GM19023 (cell line): ENCODE results near the gene PAX7.
"Not testable (repeated sequence)": the region's sequence is repeated elsewhere in the genome, so short reads cannot be mapped to it uniquely, and the experiment has no call there.

Experiments used
- ATAC-seq: cut with Tn5 transposase; IDR thresholded peaks from one replicate; pipeline ENCODE4 v1.9.1; 2021; ENCODE audit warnings: mild to moderate bottlenecking, moderate library complexity; ENCODE audit not compliant: unreplicated experiment

Gene PAX7

DNA sequence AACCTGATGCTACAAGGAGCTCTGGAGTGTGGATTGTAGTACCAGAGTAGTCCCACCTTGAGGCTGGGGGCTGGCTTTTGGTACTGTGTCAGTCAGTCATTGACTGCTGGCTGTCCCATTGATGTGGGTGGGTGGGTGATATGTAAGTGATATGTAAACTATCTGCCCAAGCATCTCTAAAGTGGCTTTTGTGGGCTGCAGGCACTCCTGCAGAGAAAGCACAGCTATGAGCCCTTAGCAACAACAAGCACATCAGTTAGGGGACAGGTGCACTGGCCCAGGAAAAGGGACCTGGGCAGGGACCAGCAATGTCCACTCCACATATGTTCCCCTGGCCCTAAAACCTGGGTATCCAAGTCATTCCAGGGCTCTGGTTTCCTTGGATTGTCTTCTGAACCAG is 118.9 kb downstream of the PAX7 start:
- ATAC-seq = no peak

DNA sequence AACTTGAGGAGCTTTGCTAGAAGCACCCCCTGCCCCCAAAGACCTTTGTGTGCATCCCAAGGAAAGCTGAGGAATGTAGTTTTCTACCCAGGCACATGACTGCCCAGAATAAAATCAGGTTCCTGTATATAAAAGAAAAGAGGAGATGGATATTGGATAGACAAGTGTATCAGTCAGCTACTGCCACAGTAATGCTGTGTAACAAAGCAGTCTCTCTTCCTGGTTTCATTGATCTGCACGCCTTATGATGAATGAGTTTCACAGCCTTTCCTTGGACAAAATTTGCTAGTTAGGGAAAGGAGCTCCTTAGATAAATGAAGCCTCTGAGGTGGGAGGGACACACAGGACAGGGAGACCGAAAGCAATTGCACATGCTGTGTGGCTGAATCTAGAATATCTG is 120.0 kb downstream of the PAX7 start:
- no peak for ATAC-seq

DNA sequence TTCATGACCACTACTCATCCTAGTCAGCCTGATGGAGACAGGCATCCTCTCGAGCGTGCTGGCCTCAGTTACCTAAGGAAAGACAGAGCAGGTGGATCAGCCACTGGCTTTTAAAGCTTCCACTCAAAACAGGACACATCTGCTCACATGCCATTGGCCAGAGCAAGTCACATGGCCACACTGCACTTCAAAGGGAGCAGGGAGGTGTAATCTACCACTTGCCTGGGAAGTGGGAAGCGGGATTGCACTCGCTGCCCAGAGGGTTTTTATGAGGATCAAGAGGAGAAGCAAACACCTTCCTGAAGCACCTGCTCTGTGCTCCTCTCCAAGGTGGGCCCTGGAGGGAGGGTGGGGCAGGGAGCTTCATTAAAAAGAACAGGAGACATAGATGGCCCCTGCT is 120.8 kb downstream of the PAX7 start:
- no peak for ATAC-seq

DNA sequence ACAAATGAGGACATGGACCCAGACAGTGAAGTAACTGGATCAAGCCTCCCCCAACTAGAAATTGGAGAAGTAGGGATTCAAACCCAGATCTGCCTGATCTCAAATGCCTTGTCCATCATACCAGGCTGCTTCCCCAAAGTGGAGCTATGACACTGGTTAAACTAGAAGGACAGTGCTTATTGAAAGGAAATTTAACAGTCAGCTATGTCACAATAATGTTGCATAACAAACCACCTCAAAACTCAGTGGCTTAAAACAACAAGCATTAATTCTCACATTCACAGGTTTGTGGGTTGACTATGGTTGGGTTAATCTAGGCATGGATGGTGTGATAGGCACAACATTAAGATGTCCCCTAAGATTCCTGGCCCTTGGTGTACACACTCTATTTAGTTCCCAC is 121.8 kb downstream of the PAX7 start:
- ATAC-seq = no peak

DNA sequence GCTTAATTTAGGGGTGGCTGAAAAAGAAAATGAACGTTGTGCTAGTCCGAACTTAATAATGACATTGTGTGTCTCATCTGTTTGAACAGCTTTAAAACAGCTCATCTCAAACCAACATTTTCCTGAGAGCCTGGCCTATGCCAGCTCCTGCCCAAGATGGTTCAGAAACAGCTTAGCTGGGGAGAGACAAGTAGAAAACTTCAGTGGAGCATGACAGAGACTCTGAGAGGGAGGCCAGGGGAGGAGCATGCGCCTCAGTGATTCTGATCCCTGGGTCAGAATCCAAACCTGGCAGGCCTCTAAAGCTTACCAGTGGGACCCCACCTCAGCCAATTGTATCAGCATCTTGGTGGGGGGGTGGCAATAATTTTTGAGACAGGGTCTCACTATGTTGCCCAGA is 129.5 kb downstream of the PAX7 start:
- no peak for ATAC-seq

DNA sequence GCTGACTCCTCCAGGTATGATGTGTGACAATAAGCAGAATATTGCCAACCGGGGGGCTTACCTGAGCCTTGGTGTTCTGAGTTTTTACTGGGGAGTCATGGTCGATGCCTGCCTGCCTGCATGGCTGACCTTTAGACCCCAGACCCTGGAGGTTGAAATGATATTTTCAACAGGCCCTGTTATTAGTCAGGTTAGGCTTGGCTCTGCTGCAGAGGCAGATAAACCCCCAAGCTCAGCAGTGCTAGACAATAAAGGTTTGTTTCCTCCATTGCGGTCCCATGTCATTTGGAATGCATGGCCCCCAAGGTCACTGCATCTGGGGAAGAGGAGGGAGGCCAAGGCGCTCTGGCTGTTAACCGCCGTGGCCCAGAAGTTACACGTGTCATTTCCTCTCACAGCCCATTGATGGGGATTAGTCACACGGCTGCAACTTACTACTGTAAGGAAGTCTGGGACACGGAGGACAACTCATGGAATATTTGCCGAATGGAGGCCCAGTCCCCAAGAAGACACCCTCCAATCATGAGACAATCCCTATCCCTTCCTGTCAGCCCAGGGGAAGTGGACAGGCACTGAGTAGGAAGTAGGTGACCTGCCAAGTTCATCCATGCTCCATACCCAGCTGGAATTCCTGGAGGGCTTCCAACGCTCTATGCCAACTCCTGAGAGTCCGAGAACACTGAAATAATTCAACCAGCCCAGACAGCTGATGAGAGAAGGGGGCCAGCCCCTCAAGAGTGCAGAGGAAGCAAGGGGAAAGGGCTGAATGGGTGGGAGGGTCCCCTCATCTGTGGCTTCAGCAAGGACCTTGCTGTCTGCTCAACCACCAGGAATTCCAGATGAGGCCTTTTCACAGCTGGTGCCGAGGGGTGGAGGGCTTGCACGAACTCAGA is 131.5 kb downstream of the PAX7 start:
- ATAC-seq = no peak

DNA sequence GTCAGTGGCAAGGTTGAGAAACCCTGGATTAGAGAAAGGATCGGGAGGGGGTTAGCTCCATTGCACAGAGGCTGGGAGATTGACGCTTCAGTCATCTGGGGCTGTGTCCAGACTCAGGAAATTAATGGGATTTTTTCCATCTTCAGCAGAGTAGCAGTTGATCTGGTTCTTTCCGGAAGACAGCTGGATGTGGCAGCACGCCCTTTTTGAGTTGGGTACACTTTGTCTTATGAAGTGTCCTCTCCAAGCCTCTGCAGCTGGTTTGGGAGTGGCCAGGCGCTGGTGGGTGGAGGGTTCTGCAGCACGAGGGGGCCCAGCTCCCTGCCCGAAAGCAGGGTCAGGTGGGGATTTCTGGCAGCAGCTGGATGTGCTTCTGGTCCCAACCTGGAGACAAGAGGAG is 133.7 kb downstream of the PAX7 start:
- no peak for ATAC-seq

DNA sequence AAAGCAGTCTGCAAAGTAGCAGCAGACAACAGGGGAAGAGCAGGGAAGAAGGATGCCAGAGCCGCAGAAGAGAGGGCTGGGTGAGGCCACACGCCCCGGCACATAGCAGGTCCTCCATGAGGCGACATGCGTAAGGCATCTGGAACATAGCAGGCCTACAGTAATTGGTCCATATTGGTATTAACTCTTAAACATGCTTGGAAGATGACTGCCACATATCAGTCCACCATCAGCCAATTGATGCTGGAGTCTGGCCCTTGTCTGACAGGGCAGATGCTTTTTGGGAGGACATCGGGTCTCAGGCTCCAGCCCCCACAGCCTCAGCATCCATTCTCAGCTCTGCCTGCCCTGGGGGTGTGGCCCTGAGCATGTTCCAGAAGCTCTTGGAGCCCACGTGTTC is 135.1 kb downstream of the PAX7 start:
- no peak for ATAC-seq

DNA sequence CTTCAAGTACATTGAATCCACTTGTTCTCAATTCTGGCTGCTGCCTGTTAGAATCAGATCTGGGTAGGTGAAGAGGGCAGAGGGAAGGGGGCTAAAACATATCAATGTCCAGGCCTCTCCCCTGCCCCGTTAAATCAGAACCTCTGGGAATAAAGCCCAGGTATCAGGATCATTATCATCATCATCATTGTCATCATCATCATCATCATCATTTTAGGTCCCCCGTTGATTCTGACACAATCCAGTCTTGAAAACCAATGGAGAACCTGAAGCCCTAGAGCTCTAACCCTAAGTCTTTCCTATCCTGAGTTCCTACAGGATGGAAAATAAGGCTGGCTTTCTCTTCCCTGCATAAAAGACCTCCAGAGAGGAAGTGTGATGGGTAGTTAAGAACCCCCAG is 135.7 kb downstream of the PAX7 start:
- no peak for ATAC-seq

DNA sequence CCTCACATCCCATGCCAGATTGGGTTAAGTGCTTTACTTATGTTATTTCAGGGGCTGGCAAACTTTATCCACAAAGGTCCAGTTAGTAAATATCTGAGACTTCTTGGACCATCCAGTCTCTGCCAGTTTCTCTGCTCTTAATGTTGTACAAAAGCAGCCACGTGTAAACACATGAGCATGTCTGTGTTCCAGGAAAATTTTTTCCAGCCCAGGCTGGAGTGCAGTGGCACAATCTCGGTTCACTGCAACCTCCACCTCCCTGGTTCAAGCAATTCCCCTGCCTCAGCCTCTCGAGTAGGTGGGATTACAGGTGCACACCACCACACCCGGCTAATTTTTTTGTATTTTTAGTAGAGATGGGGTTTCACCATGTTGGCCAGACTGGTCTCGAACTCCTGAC is 136.9 kb downstream of the PAX7 start:
- ATAC-seq = not testable (repeated sequence)

DNA sequence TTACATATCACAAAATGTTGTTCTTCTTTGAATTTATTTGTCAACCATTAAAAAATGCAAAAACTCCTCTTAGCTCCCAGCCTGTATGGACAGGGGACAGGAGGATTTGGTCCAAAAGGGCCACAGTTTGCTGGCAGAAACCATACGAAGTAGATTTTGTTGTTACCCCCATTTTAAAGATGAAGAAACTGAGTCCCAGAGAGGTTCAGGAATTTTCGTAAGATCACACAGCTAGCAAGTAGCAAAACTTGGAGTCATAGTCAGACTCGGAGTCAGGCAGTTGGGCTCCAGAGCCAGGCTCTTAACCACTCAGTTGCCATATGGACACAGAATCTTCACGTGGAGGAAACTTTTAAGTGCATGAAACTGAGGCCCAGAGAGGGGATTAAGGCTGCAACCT is 137.4 kb downstream of the PAX7 start:
- ATAC-seq = no peak

DNA sequence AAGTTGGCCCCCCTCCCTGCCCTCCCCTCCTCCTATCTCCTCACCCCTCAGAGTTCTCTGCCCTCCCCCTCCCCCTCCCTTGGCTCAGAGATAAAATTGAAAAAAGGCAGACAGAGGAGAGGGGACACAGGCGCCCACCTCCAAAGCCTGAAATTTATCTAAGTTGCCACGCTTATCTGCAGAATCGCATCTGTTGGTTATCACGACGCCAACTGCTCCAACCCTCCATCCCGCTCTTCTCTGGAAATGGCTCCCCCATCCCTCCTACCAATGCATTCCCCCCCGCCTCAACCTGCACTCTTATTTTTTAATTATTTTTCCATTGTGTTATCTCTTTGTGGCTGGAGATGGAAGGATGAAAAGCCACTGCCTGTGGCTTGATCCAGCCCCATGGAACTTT is 138.5 kb downstream of the PAX7 start:
- ATAC-seq = no peak

DNA sequence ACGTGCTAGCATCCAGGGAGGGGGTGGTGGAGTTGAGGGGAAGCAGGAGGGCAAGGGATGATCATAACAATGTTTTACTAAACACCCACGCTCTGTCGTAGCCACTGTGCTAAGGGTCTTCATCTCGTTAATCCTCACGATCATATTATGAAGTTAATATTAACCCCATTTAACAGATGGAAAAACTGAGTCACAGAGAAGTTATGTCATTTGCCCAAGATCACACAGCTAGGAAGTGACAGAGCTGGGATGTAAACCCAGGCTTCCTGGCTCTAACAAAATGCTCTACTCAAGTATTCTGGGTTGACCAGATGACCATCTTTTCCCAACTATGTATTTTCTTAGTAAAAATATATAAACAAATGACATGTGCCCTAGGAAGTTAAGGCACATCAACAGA is 140.2 kb downstream of the PAX7 start:
- ATAC-seq = no peak

DNA sequence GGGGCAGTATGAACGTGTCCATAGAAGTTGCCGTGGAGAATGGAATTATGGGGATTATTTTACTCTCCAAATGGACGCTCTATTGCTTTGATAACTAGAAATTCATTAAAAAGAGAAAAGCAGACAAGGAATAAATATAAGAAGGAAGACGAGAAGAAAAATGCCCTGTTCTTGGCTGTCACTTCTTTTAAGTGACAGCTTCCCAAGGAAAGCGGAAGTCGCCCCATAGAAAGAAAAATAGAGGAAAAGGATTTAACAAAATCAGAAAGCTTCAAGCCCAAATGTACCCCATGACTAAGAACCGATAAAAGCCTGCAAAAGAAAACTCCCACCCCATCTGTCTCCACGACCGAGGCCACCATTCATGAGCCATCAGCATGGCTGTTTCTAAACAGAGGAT is 143.1 kb downstream of the PAX7 start:
- ATAC-seq = no peak

DNA sequence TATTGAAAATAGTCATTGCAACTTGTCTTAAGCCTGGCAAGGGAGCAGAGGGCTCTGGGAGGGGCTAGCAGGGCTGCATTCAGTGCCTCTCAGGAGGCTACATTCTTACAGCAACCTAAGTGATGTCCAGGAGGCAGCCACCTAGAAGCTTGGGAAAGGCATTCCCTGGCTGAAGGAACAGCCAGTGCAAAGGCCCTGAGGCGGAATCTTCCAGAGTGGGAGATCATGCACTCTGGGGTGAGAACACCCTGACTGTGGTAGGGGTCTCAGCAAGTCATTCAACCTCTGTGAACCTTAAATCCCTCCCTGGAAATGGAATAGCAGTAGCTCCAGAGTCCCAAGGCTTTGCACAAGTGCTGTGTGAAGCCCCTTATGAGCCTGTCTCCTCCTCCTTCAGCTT is 144.7 kb downstream of the PAX7 start:
- ATAC-seq = no peak

DNA sequence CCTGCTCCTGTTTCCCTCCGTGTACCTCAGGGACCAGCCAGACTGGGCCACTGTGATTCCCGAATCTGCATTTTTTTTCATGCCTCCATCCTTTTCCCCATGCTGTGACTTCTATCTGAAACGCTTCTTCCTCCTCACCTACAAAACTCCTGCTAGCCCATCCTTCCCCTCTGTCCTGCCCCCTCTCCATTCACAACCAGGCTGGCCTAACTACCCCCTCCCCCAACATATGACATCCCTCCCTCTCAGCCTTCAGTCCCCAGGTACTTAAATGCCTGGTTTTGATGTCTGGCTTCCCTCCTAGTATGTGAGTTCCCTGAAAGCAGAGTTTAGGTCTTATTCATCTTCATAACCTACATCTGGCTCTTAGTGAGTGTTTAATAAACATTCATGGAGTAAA is 146.1 kb downstream of the PAX7 start:
- ATAC-seq = no peak

DNA sequence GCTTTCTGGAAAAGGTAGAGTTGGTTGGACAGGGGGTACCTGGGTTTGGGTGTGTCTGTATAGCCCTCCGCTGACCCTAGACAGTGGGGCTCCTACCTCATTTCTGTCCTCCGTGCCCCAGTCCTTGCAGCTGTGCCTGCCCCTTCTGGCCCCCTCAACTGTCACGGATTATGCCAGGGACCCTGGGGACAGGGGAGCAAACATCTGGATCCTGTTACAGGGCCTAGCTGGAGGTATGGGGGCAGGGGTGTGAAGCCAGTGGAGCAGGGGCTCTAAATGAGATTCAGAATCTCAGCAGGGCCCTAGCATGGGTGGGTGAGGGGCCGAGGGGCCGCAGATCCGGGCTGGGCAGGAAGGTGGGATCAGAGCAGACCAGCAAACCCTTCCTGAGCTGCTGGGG is 147.8 kb downstream of the PAX7 start:
- no peak for ATAC-seq

DNA sequence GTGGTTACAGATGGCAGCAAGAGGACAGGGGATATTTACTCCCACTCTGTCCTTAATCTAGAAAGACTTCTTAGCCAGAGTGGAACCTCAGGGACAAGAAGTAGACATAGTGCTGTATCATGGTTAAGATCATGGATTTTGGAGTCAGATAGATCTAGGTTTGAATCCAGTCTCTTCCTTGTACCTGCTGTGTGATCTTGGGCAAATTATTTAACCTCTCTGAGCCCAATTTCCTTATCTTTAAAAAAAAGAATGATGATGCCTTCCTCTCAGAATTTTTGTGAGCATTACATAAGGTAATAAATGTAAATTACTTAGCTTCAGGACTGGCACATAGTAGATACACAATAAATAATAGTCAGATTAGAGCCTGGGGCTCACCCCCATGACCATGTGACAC is 150.4 kb downstream of the PAX7 start:
- ATAC-seq = no peak

DNA sequence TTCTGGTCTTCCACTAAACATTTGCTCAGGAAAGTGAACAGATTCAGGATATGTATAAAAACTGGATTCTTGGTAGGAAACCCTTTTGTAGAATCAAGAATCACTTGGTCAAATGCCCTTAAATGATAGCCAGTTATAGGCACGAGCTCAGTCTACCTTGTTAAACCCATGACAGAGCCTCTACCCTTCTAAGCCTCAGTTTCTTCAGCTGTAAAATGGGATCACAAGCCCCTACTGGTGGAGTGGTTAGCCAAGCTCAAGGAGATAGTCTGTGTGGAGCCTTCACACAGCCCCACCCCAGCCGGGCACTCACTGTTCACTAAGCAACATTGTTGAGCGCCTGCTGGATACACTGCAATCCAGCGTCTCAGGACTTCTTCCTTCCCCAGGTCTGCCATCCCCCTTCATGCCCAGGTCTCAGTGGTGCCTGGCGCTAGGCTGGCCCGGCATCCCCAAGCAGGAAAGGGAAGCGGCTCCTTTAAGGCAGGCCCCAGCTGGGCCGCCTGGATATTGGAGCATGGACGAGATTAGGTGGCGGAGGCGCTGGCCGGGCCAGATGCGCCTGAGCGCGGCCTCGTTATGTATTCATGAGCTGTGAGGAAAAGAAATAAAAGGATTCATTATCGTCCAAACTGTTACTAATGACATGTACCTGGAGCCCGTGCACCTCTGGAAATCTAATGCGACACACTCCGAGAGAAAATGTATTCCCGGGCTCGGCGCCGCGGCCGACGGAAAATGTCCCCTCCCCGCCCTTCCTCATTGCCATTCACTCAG is 153.2 kb downstream of the PAX7 start:
- no peak for ATAC-seq

DNA sequence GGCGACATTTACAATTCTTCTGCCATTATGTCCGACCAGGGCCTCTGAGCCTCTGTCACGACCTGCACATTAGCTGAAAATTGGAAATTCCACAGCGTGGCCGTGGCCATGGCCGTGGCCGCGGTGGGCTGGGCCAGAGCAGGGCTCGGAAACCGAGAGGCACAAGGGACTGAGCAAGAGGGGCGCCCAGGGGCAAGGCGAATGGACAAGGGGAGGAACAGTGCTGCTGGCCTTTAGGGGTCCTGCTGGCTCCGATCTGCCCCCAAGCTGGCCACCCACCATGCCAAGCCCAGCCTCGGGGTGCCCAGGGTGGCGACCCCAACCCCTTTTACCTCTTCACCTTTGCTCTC is 153.8 kb downstream of the PAX7 start:
- ATAC-seq = no peak

DNA sequence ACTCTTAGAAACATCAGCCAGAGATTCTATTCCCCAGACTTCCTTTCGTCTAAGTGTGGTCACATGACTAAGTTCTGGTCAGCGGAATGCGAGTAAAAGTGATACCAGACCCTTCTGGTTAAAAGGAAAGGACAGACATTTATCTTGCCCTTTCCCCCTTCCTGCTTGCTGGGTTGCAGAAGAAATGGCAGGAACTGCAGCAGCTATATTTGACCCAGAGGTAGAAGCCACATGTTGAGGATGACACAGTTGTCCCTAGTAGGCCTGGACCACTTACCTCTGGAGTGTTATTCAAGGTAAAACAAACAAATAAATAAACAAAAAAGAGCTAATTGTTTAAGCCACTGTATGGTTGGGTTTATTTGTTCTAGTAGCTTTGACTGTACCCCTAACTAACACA is 155.5 kb downstream of the PAX7 start:
- no peak for ATAC-seq

DNA sequence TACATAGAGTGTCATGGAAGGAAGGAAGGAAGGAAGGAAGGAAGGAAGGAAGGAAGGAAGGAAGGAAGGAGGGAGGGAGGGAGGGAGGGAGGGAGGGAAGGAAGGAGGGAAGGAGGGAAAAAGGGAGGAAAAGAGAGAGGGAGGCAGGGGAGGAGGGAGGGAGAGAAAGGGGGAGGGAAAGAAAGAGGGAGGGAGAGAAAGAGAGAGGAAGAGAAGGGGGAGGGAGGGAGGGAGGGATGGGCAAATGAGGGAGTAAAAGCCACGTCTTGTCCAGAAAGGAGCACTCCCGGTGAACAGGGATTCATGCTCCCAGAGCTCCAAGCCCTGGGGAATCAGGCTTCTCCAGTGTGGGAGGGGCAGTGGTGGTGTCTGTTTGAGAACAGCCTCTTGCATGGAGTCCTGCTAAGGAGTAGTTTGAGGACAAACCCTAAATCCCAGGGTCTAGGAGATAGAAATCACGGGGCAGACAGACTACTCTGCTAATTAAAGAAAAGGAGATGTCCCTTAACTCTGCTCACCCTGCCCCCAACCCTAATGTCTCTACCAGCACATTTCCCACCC is 157.3 kb downstream of the PAX7 start:
- no peak for ATAC-seq
